ENCODE results near the gene PER1. TPM values are rescaled to one million over a fixed set of nuclear protein-coding genes. Genes with fewer than 3 reads are reported as not detected.
"Not testable (repeated sequence)": the region's sequence is repeated elsewhere in the genome, so short reads cannot be mapped to it uniquely, and the experiment has no call there.

PER1 gene
- total RNA-seq, 2 experiments from 2014 or later = 15.4 to 48.0 TPM

DNA sequence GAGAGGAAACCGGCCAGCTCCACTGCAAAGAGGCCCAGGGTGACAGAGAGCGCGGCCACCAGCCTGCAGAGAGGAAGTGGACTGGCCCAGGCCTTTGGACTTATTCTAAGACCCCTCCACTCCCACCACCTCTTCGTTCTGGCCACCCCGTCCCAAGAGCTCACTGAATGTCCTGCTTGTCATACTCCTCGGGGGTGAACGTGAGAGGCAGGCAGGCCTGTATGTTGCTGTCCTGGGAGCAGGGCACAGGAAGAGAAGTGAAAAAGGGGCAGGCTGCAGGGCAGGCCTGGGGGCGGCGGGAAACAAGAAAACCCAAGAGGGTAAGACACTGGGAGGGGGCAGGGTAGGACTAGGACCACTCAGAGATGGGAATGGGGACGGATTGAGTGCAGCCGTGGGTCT is 23.6 kb upstream of the PER1 start:
- POLR2A ChIA-PET = interaction anchor here (0.6 to 1.1 kb wide), 6 partner anchors 16 to 101 kb away, joined by 3 to 6 read pairs (median 3); partner anchors contain the start of genes CTC1 and PER1
- peak; percentile 41 for DNase-seq (ENCODE audit: low spot score)
- Histone ChIP-seq H3K9me3 (ENCODE audit: low read length) (no peaks in the 10 kb centered on the region), H3K79me2 (ENCODE audit: insufficient read depth, low read depth, low read length) (peaks cover 5% of the 10 kb centered on the region; the same call in 1 of the 2 replicates), H3K4me2 (ENCODE audit: low read length) (peak overlapping the region; percentile 99), H3K36me3 (ENCODE audit: insufficient read depth, low read length) (no peaks in the 10 kb centered on the region), H3K27ac (ENCODE audit: low read depth, low read length, poor library complexity, severe bottlenecking) (peak overlapping the region; percentile 91), H2AFZ (ENCODE audit: low read length) (peak overlapping the region; percentile 91), H3K4me3 (ENCODE audit: low read depth, low read length, poor library complexity, severe bottlenecking) (peak overlapping the region; percentile 81), H3K4me1 (ENCODE audit: insufficient read depth, low read length, poor library complexity, severe bottlenecking) (peaks cover 36% of the 10 kb centered on the region), H3K9me2 (ENCODE audit: insufficient read depth, low read length) (no peaks in the 10 kb centered on the region), H4K20me1 (ENCODE audit: insufficient read depth, low read length) (no peaks in the 10 kb centered on the region)
- CTCF ChIA-PET (ENCODE audit: unreplicated experiment) = interaction anchor here (0.6 kb wide), 1 partner anchor 1151 kb away, joined by 4 read pairs; no protein-coding TSS in a partner anchor
- intact Hi-C loops (cut with micrococcal nuclease; ENCODE audit: unreplicated experiment) = no loop called here
- no peak for TF ChIP-seq EZH2phosphoT487 (IDR thresholded peaks at IDR 0.05; ENCODE audit: borderline replicate concordance, low read depth, low read length)
- no TSS peak for BruUV-seq (replicated peaks)

DNA sequence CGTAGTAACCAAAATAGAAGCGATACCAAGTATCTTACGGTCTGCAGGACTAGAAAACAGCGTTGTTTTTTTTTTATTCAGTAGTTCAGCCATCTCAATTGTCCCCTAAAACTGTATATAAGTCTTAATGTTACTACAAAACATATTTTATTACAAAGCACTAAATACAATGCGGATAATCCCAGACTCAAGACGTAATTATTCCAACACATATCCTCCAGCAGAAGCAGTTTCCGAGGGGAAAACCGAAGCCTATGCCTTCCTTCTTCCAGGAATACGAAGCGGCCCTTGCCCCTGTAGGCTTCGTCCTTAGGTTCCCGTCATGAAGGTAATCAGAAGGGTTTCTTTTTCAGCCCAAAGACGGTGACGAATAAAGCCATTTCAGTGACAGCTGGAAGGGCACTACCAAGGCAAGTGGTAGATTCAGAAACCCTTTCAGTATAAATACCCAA is 21.7 kb upstream of the PER1 start:
- H3K9me3 ChIP-seq (ENCODE audit: low read length) = no peaks in the 10 kb centered on the region
- H3K79me2 ChIP-seq (ENCODE audit: insufficient read depth, low read depth, low read length) = peaks cover 5% of the 10 kb centered on the region; the same call in 1 of the 2 replicates
- peak overlapping the region; percentile 73; the same call in 1 of the 2 replicates for H2AFZ ChIP-seq (ENCODE audit: low read length)
- no peaks in the 10 kb centered on the region for H3K9me2 ChIP-seq (ENCODE audit: insufficient read depth, low read length)
- peaks cover 36% of the 10 kb centered on the region for H3K4me1 ChIP-seq (ENCODE audit: insufficient read depth, low read length, poor library complexity, severe bottlenecking)
- peak; percentile 44 for DNase-seq (ENCODE audit: low spot score)
- peak overlapping the region; percentile 99 for H3K4me2 ChIP-seq (ENCODE audit: low read length)
- TF ChIP-seq EZH2phosphoT487 (IDR thresholded peaks at IDR 0.05; ENCODE audit: borderline replicate concordance, low read depth, low read length) = no peak
- TF ChIP-seq, protein P1, sequence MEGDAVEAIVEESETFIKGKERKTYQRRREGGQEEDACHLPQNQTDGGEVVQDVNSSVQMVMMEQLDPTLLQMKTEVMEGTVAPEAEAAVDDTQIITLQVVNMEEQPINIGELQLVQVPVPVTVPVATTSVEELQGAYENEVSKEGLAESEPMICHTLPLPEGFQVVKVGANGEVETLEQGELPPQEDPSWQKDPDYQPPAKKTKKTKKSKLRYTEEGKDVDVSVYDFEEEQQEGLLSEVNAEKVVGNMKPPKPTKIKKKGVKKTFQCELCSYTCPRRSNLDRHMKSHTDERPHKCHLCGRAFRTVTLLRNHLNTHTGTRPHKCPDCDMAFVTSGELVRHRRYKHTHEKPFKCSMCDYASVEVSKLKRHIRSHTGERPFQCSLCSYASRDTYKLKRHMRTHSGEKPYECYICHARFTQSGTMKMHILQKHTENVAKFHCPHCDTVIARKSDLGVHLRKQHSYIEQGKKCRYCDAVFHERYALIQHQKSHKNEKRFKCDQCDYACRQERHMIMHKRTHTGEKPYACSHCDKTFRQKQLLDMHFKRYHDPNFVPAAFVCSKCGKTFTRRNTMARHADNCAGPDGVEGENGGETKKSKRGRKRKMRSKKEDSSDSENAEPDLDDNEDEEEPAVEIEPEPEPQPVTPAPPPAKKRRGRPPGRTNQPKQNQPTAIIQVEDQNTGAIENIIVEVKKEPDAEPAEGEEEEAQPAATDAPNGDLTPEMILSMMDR (conservative IDR thresholded peaks at IDR 0.05; ENCODE audit: low read length) = no peak
- intact Hi-C loops (cut with micrococcal nuclease; ENCODE audit: unreplicated experiment) = no loop called here
- no TSS peak for BruUV-seq (replicated peaks)
- ChIA-PET POLR2A (interaction anchor here (0.8 to 2.3 kb wide), 16 partner anchors 10 to 337 kb away, joined by 3 to 18 read pairs (median 4); partner anchors contain the start of genes BORCS6, CTC1, PFAS and SLC25A35), CTCF (ENCODE audit: unreplicated experiment) (interaction anchor here (0.6 kb wide), 1 partner anchor 14 kb away, joined by 5 read pairs; no protein-coding TSS in a partner anchor)
- H3K4me3 ChIP-seq (ENCODE audit: low read depth, low read length, poor library complexity, severe bottlenecking) = peak overlapping the region; percentile 81
- H3K36me3 ChIP-seq (ENCODE audit: insufficient read depth, low read length) = no peaks in the 10 kb centered on the region
- H4K20me1 ChIP-seq (ENCODE audit: insufficient read depth, low read length) = no peaks in the 10 kb centered on the region
- peak overlapping the region; percentile 91 for H3K27ac ChIP-seq (ENCODE audit: low read depth, low read length, poor library complexity, severe bottlenecking)

DNA sequence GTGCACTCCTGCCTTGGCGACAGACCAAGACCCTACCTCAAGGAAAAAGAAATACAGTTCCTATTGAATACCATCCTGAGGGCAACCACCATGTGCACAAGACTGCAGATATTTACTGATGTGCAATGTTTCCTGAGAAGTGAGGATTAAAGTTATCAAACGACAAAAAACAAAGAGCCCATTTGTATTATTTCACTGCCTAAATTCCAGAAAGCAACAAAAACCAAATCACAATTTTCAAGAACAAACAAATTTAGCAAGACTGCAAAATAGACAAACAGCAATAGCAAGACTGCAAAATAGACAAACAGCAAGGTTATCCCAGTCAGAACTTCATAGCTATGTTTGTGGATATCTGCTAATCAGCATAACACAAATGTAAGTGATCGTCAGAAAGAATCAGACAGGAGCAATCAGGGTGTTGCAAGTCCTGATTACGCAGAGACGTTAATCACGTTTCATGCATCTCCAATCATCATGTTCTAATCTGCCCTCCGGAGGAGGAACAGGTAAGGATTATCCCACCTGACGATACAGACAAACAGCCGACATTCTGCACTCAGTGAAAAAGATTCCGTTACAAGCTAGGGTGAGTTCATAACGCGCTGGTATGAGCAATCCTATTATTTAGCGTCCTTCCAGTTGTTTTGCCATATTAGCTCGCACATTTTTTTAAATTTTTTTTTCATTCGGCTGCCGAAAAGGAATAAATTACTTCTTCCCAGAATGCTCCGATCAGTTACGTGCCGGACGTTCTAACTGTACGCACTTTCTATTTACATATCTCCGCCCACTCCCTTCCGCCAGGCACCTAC is 21.1 kb upstream of the PER1 start:
- BruUV-seq (replicated peaks) = TSS peak; percentile 91
- H3K36me3 ChIP-seq (ENCODE audit: insufficient read depth, low read length) = no peaks in the 10 kb centered on the region
- ChIA-PET CTCF (ENCODE audit: unreplicated experiment) (no interaction called here), POLR2A (interaction anchor here (0.6 to 2.3 kb wide), 20 partner anchors 9 to 336 kb away, joined by 3 to 18 read pairs (median 4); partner anchors contain the start of genes BORCS6, CTC1, PFAS and SLC25A35)
- DNase-seq (ENCODE audit: low spot score) = peak; percentile 95
- peak overlapping the region; percentile 99 for H3K4me2 ChIP-seq (ENCODE audit: low read length)
- H3K9me3 ChIP-seq (ENCODE audit: low read length) = no peaks in the 10 kb centered on the region
- H3K9me2 ChIP-seq (ENCODE audit: insufficient read depth, low read length) = no peaks in the 10 kb centered on the region
- peak overlapping the region; percentile 73; the same call in 1 of the 2 replicates for H2AFZ ChIP-seq (ENCODE audit: low read length)
- TF ChIP-seq EZH2phosphoT487 (IDR thresholded peaks at IDR 0.05; ENCODE audit: borderline replicate concordance, low read depth, low read length) = no peak
- TF ChIP-seq, protein P1 (conservative IDR thresholded peaks at IDR 0.05; ENCODE audit: low read length) = no peak
- H3K27ac ChIP-seq (ENCODE audit: low read depth, low read length, poor library complexity, severe bottlenecking) = peak overlapping the region; percentile 91
- intact Hi-C loops (cut with micrococcal nuclease; ENCODE audit: unreplicated experiment) = no loop called here
- H3K4me1 ChIP-seq (ENCODE audit: insufficient read depth, low read length, poor library complexity, severe bottlenecking) = peaks cover 36% of the 10 kb centered on the region
- peaks cover 5% of the 10 kb centered on the region; the same call in 1 of the 2 replicates for H3K79me2 ChIP-seq (ENCODE audit: insufficient read depth, low read depth, low read length)
- peak overlapping the region; percentile 81 for H3K4me3 ChIP-seq (ENCODE audit: low read depth, low read length, poor library complexity, severe bottlenecking)
- H4K20me1 ChIP-seq (ENCODE audit: insufficient read depth, low read length) = no peaks in the 10 kb centered on the region

DNA sequence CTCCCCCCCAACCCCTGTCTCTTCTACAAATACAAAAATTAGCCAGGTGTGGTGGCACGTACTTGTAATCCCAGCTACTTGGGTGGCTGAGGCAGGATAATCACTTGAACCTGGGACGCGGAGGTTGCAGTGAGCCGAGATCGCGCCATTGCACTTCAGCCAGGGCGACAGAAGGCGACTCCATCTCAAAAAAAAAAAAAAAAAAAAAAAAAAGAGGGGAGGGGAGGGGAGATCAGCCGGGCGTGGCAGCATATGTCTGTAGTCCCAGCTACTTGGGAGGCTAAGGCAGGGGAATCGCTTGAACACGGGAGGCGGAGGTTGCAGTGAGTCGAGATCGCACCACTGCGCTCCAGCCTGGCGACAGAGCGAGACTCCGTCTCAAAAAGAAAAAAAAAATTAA is 18.0 kb upstream of the PER1 start:
- H3K9me2 ChIP-seq (ENCODE audit: insufficient read depth, low read length); intact Hi-C loops (cut with micrococcal nuclease; ENCODE audit: unreplicated experiment); H3K36me3 ChIP-seq (ENCODE audit: insufficient read depth, low read length); H2AFZ ChIP-seq (ENCODE audit: low read length); BruUV-seq (replicated peaks); H3K9me3 ChIP-seq (ENCODE audit: low read length); H3K27ac ChIP-seq (ENCODE audit: low read depth, low read length, poor library complexity, severe bottlenecking); DNase-seq (ENCODE audit: low spot score); H3K4me3 ChIP-seq (ENCODE audit: low read depth, low read length, poor library complexity, severe bottlenecking); POLR2A ChIA-PET; CTCF ChIA-PET (ENCODE audit: unreplicated experiment); H4K20me1 ChIP-seq (ENCODE audit: insufficient read depth, low read length); H3K4me2 ChIP-seq (ENCODE audit: low read length); H3K79me2 ChIP-seq (ENCODE audit: insufficient read depth, low read depth, low read length): not testable (repeated sequence)
- H3K4me1 ChIP-seq (ENCODE audit: insufficient read depth, low read length, poor library complexity, severe bottlenecking) = peaks cover 22% of the 10 kb centered on the region
